H1 (cell line): ENCODE measurements around the gene BCKDHB. TPM values are rescaled to one million over a fixed set of nuclear protein-coding genes. Genes with fewer than 3 reads are reported as not detected.

ENCODE experiments used
- CTCF ChIA-PET: fragments of 300-600 bp; sonication (Branson Sonifier 250); formaldehyde crosslinking; loops from one replicate; lab custom pipeline; 2021; ENCODE audit not compliant: partially characterized antibody; lab: Charles Lee
- POLR2A ChIA-PET: fragments of 300-600 bp; sonication (Branson Sonifier 250); formaldehyde crosslinking; loops from one replicate; lab custom pipeline; 2021; ENCODE audit warnings: inconsistent platforms; ENCODE audit not compliant: partially characterized antibody; lab: Charles Lee
- DNase-seq, 2 experiments: peaks; one replicate each; pipeline versions ENCODE4 v3.0.0 to v3.0.0-alpha.2; 2010 to 2022; ENCODE audit warnings: low spot score in 2 of 2, low read depth in 1 of 2, mixed read lengths in 1 of 2
- FAIRE-seq: peaks from 2 replicates; lab custom pipeline; 2011; peaks lifted over from hg19 to GRCh38; lab: Jason Lieb, UNC
- H2AFZ ChIP-seq: 2 replicates; pipeline ENCODE4 v1.8.1; 2012; ENCODE audit warnings: low read length, inconsistent platforms
- H2AK5ac ChIP-seq: 2 replicates; pipeline ENCODE4 v1.6.1; 2013; ENCODE audit warnings: low read depth, low read length
- H2BK120ac ChIP-seq: replicated peaks from 2 replicates; pipeline ENCODE3; 2013; ENCODE audit warnings: low read depth, low read length, inconsistent platforms
- H2BK12ac ChIP-seq: 2 replicates; pipeline ENCODE4 v1.6.1; 2013; ENCODE audit warnings: low read depth, low read length
- H2BK15ac ChIP-seq: 2 replicates; pipeline ENCODE4 v1.6.1; 2013; ENCODE audit warnings: low read length
- H2BK20ac ChIP-seq: 2 replicates; pipeline ENCODE4 v1.6.1; 2013; ENCODE audit warnings: low read length
- H2BK5ac ChIP-seq: 2 replicates; pipeline ENCODE4 v1.6.1; 2013; ENCODE audit warnings: low read depth, low read length
- H3K14ac ChIP-seq: 2 replicates; pipeline ENCODE4 v1.6.1; 2013; ENCODE audit warnings: inconsistent platforms; ENCODE audit not compliant: insufficient read length
- H3K18ac ChIP-seq: 2 replicates; pipeline ENCODE4 v1.6.1; 2013; ENCODE audit warnings: low read length; ENCODE audit errors: extremely low read depth
- H3K23ac ChIP-seq: 2 replicates; pipeline ENCODE4 v1.6.1; 2013; ENCODE audit warnings: inconsistent platforms; ENCODE audit not compliant: insufficient read length
- H3K23me2 ChIP-seq: 2 replicates; pipeline ENCODE4 v1.6.1; 2013; ENCODE audit warnings: low read depth, low read length
- H3K27ac ChIP-seq: 2 replicates; pipeline ENCODE4 v1.6.1; 2011; ENCODE audit warnings: low read depth, low read length, inconsistent platforms
- H3K27me3 ChIP-seq, 4 experiments: replicated peaks in 1 of 4; 1 replicate in 1 of 4; 2 replicates in 3 of 4; pipeline versions ENCODE4 v1.6.1 to v1.8.1; 2011 to 2013; ENCODE audit warnings: low read length in 3 of 4, mild to moderate bottlenecking in 3 of 4, inconsistent platforms in 2 of 4, mixed read lengths in 2 of 4, moderate library complexity in 1 of 4; ENCODE audit not compliant: control insufficient read depth in 3 of 4, insufficient read depth in 3 of 4; ENCODE audit errors: extremely low read depth in 1 of 4
- H3K36me3 ChIP-seq, 4 experiments: 2 replicates each; pipeline versions ENCODE4 v1.6.1 to v1.8.1; 2011 to 2013; ENCODE audit warnings: mild to moderate bottlenecking in 4 of 4, low read length in 3 of 4, moderate library complexity in 2 of 4, control low read depth in 1 of 4, inconsistent platforms in 1 of 4; ENCODE audit not compliant: insufficient read depth in 4 of 4, control insufficient read depth in 2 of 4
- H3K4ac ChIP-seq: replicated peaks from 2 replicates; pipeline ENCODE3; 2013; ENCODE audit warnings: low read length, low read depth, mixed read lengths, inconsistent platforms; ENCODE audit not compliant: insufficient read length
- H3K4me1 ChIP-seq, 4 experiments: replicated peaks in 1 of 4; 1 replicate in 1 of 4; 2 replicates in 3 of 4; pipeline versions ENCODE4 v1.6.1 to v1.8.1; 2011 to 2013; ENCODE audit warnings: low read length in 3 of 4, inconsistent platforms in 2 of 4, mixed read lengths in 1 of 4; ENCODE audit not compliant: insufficient read depth in 4 of 4, control insufficient read depth in 3 of 4
- H3K4me2 ChIP-seq, 2 experiments: 2 replicates each; pipeline versions ENCODE4 v1.6.1 to v1.8.1; 2011 to 2013; ENCODE audit warnings: low read depth in 2 of 2, low read length in 2 of 2, control low read depth in 1 of 2, inconsistent platforms in 1 of 2, mild to moderate bottlenecking in 1 of 2; ENCODE audit not compliant: insufficient read depth in 1 of 2
- H3K4me3 ChIP-seq, 4 experiments: fragments of 200-600, 300-600 bp in 1 of 4; sonication (generic), shearing (Covaris generic), sonication (Bioruptor Twin) in 1 of 4; 2 replicates each; pipeline versions ENCODE4 v1.5.1 to v1.8.1; 2011 to 2016; ENCODE audit warnings: low read length in 4 of 4, low read depth in 3 of 4, control low read depth in 2 of 4, inconsistent platforms in 2 of 4, mild to moderate bottlenecking in 2 of 4, mixed read lengths in 1 of 4, moderate library complexity in 1 of 4; ENCODE audit not compliant: insufficient read depth in 2 of 4; ENCODE audit errors: extremely low read depth in 1 of 4
- H3K56ac ChIP-seq: replicated peaks from 2 replicates; pipeline ENCODE3; 2013; ENCODE audit warnings: low read depth, mild to moderate bottlenecking, mixed read lengths, low read length, inconsistent platforms; ENCODE audit not compliant: insufficient read length
- H3K79me1 ChIP-seq: 2 replicates; pipeline ENCODE4 v1.6.1; 2013; ENCODE audit warnings: low read depth, low read length, control low read depth
- H3K79me2 ChIP-seq, 2 experiments: 2 replicates each; pipeline versions ENCODE4 v1.6.1 to v1.8.1; 2012 to 2013; ENCODE audit warnings: low read length in 2 of 2, mild to moderate bottlenecking in 2 of 2, inconsistent platforms in 1 of 2; ENCODE audit not compliant: insufficient read depth in 2 of 2, control insufficient read depth in 1 of 2
- H3K9ac ChIP-seq, 4 experiments: replicated peaks in 1 of 4; 1 replicate in 1 of 4; 2 replicates in 3 of 4; pipeline versions ENCODE4 v1.6.1 to v1.8.1; 2011 to 2013; ENCODE audit warnings: low read depth in 3 of 4, low read length in 3 of 4, control low read depth in 2 of 4, mild to moderate bottlenecking in 2 of 4, moderate library complexity in 2 of 4, inconsistent platforms in 1 of 4; ENCODE audit errors: extremely low read depth in 1 of 4
- H3K9me3 ChIP-seq, 2 experiments: 2 replicates each; pipeline versions ENCODE4 v1.6.1 to v1.8.1; 2012 to 2013; ENCODE audit warnings: mild to moderate bottlenecking in 2 of 2, moderate library complexity in 2 of 2, control low read depth in 1 of 2, inconsistent platforms in 1 of 2, low read depth in 1 of 2, low read length in 1 of 2, mixed read lengths in 1 of 2; ENCODE audit not compliant: insufficient read depth in 2 of 2
- H4K20me1 ChIP-seq, 2 experiments: replicated peaks in 1 of 2; 2 replicates each; pipeline versions ENCODE3 to v1.8.1; 2011 to 2013; ENCODE audit warnings: inconsistent platforms in 2 of 2, low read length in 2 of 2, mild to moderate bottlenecking in 1 of 2; ENCODE audit not compliant: insufficient read depth in 2 of 2, control insufficient read depth in 1 of 2
- H4K5ac ChIP-seq: 2 replicates; pipeline ENCODE4 v1.6.1; 2013; ENCODE audit warnings: low read length, low read depth, mixed read lengths, inconsistent platforms; ENCODE audit not compliant: insufficient read length
- H4K8ac ChIP-seq: 2 replicates; pipeline ENCODE4 v1.8.0; 2013; ENCODE audit warnings: mild to moderate bottlenecking, moderate library complexity, low read length, inconsistent platforms; ENCODE audit not compliant: insufficient read depth; ENCODE audit errors: extremely low read depth
- H4K91ac ChIP-seq: replicated peaks from 2 replicates; pipeline ENCODE3; 2013; ENCODE audit warnings: low read length, mixed read lengths, inconsistent platforms; ENCODE audit not compliant: insufficient read length
- ATF3 ChIP-seq: IDR thresholded peaks from 2 replicates; pipeline ENCODE4 v1.6.1; 2011; ENCODE audit warnings: low read depth, mild to moderate bottlenecking, low read length; ENCODE audit not compliant: insufficient read depth
- CEBPB ChIP-seq: IDR thresholded peaks from 2 replicates; pipeline ENCODE4 v1.6.1; 2012; ENCODE audit warnings: low read depth, low read length
- CREB1 ChIP-seq: IDR thresholded peaks from 2 replicates; pipeline ENCODE4 v1.6.1; 2012; ENCODE audit warnings: inconsistent platforms
- FOSL1 ChIP-seq: IDR thresholded peaks from 2 replicates; pipeline ENCODE4 v1.6.1; 2011; ENCODE audit warnings: mild to moderate bottlenecking, low read depth, low read length, moderate library complexity; ENCODE audit not compliant: insufficient read depth
- GABPA ChIP-seq: IDR thresholded peaks from 2 replicates; pipeline ENCODE4 v1.6.1; 2011; ENCODE audit warnings: mild to moderate bottlenecking, low read length, moderate library complexity, borderline replicate concordance; ENCODE audit not compliant: insufficient read depth
- GTF2F1 ChIP-seq: IDR thresholded peaks from 2 replicates; pipeline ENCODE4 v1.6.1; 2012; ENCODE audit warnings: low read depth, low read length, improper control_type of control experiment, borderline replicate concordance
- HDAC6 ChIP-seq: IDR thresholded peaks from one replicate; pipeline ENCODE4 v1.7.1; 2012; ENCODE audit warnings: low read depth, mild to moderate bottlenecking, inconsistent platforms, low read length, moderate library complexity
- JUN ChIP-seq: IDR thresholded peaks from 2 replicates; pipeline ENCODE4 v1.6.1; 2011; ENCODE audit warnings: low read depth, mild to moderate bottlenecking, improper control_type of control experiment, low read length
- MAFK ChIP-seq: IDR thresholded peaks from 2 replicates; pipeline ENCODE4 v1.6.1; 2012; ENCODE audit warnings: low read depth, mild to moderate bottlenecking, improper control_type of control experiment, low read length
- RAD21 ChIP-seq, 2 experiments: IDR thresholded peaks in 1 of 2; conservative IDR thresholded peaks in 1 of 2; 2 replicates each; pipeline ENCODE4 v1.6.1; 2011; ENCODE audit warnings: low read depth in 2 of 2, low read length in 2 of 2, improper control_type of control experiment in 1 of 2, inconsistent platforms in 1 of 2, mild to moderate bottlenecking in 1 of 2, moderate library complexity in 1 of 2
- RXRA ChIP-seq: IDR thresholded peaks from 2 replicates; pipeline ENCODE4 v1.6.1; 2011; ENCODE audit warnings: low read depth, mild to moderate bottlenecking, low read length, moderate library complexity; ENCODE audit not compliant: insufficient read depth
- SP4 ChIP-seq: IDR thresholded peaks from 2 replicates; pipeline ENCODE4 v1.6.1; 2012; ENCODE audit warnings: low read length, inconsistent platforms
- SUZ12 ChIP-seq: fragments of 200-600 bp; sonication (generic); IDR thresholded peaks from 2 replicates; pipeline ENCODE4 v1.6.1; 2012; ENCODE audit warnings: mild to moderate bottlenecking, inconsistent platforms, low read length, moderate library complexity, mixed read lengths
- TCF12 ChIP-seq: IDR thresholded peaks from 2 replicates; pipeline ENCODE4 v1.6.1; 2011; ENCODE audit warnings: low read depth, mild to moderate bottlenecking, low read length
- WGBS, 2 experiments: shearing (Covaris generic) in 1 of 2; methylation state at CpG; one replicate each; pipeline versions ENCODE4 v1.1.6 to v1.1.7; 2013 to 2015; ENCODE audit warnings: low lambda C conversion rate in 2 of 2, mixed read lengths in 2 of 2, inconsistent platforms in 1 of 2, low coverage in 1 of 2, missing lambda C conversion rate in 1 of 2; ENCODE audit not compliant: insufficient replicate concordance in 2 of 2, insufficient coverage in 1 of 2, insufficient read length in 1 of 2; ENCODE audit errors: extremely low coverage in 1 of 2, missing lambda C conversion rate in 1 of 2; 5-methylcytosine and 5-hydroxymethylcytosine counted together
- polyA plus RNA-seq, 7 experiments: library from polyadenylated mRNA; depleted of rRNA in 3 of 7; stranded (reverse) in 5 of 7; unstranded in 2 of 7; fragments of >200 nt in 5 of 7; fragments of 200-250 nt in 2 of 7; gene quantifications; 1 replicate in 5 of 7; 2 replicates in 1 of 7; 4 replicates in 1 of 7; pipeline versions ENCODE4 v1.2.1 to v1.2.3, GENCODE V29; 2011 to 2013; ENCODE audit warnings: missing spikeins in 2 of 7, mixed read lengths in 2 of 7
- total RNA-seq: library from RNA; stranded (reverse); fragmentation: NEBNext Ultra II Directional; extraction: Animal tissue kit (Norgen Biotek cat#: 25700); gene quantifications from 2 replicates; pipeline ENCODE4 v1.2.1, GENCODE V29; 2021
- TF ChIP-seq, protein P1 (sequence below): IDR thresholded peaks from 2 replicates; pipeline ENCODE4 v1.6.1; 2012; ENCODE audit warnings: inconsistent platforms

Gene BCKDHB
- total and polyA plus RNA-seq, 2 of the 8 experiments (the other 6 are each of a cell fraction or from before 2014, with no cell fraction given) = 22.1 to 30.8 TPM

GRCh38 chr6:80277501-80277900 lies 171.0 kb downstream of the BCKDHB start:
- WGBS, 2 experiments = 83% methylated on average over 1 of the region's 1 CpG; no CpG with 5 or more reads in 1 of the 2 experiments
- no peak overlapping the region for H3K18ac ChIP-seq
- no peak overlapping the region for H3K27ac ChIP-seq
- H3K4me1 ChIP-seq = no peaks in the 10 kb centered on the region
- no peak overlapping the region for H3K4me2 ChIP-seq
- no peak overlapping the region for H4K91ac ChIP-seq
- H3K79me2 ChIP-seq = no peaks in the 10 kb centered on the region
- H2BK15ac ChIP-seq = no peak overlapping the region
- H3K23ac ChIP-seq = no peak overlapping the region
- no peak overlapping the region for H3K14ac ChIP-seq
- no peak overlapping the region for H4K5ac ChIP-seq
- H2BK12ac ChIP-seq = no peak overlapping the region
- no peak overlapping the region for H3K9ac ChIP-seq
- H2BK120ac ChIP-seq = no peak overlapping the region
- H2BK5ac ChIP-seq = no peak overlapping the region
- H3K36me3 ChIP-seq = no peaks in the 10 kb centered on the region
- FAIRE-seq = no peak
- no peak for DNase-seq
- no peak overlapping the region for H4K8ac ChIP-seq
- CTCF ChIA-PET = no interaction called here
- H3K4ac ChIP-seq = no peak overlapping the region
- no peak overlapping the region for H2AK5ac ChIP-seq
- no peak overlapping the region for H2AFZ ChIP-seq
- no peak overlapping the region for H3K56ac ChIP-seq
- H3K4me3 ChIP-seq = no peak overlapping the region
- POLR2A ChIA-PET = no interaction called here
- no peaks in the 10 kb centered on the region for H3K9me3 ChIP-seq
- no peaks in the 10 kb centered on the region for H3K79me1 ChIP-seq
- H4K20me1 ChIP-seq = no peaks in the 10 kb centered on the region
- H3K23me2 ChIP-seq = no peaks in the 10 kb centered on the region
- no peak overlapping the region for H2BK20ac ChIP-seq
- H3K27me3 ChIP-seq = no peaks in the 10 kb centered on the region
- TF ChIP-seq, protein P1, sequence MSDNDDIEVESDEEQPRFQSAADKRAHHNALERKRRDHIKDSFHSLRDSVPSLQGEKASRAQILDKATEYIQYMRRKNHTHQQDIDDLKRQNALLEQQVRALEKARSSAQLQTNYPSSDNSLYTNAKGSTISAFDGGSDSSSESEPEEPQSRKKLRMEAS = no peak
- TF ChIP-seq RAD21 (IDR thresholded peaks at IDR 0.05 in 1 of 2, conservative IDR thresholded peaks at IDR 0.05 in 1 of 2; ENCODE audit: low read depth in 2 of 2, low read length in 2 of 2) (no peak), MAFK (no peak), ATF3 (no peak), HDAC6 (no peak), GTF2F1 (no peak), SP4 (no peak), CREB1 (no peak), RXRA (no peak), GABPA (no peak), CEBPB (no peak), SUZ12 (no peak), FOSL1 (no peak), JUN (no peak), TCF12 (no peak)
